H1 (cell line): Measurements from ENCODE around the gene CAPN10. TPM values are rescaled to one million over a fixed set of nuclear protein-coding genes. Genes with fewer than 3 reads are reported as not detected.

Experiments used
- RXRA ChIP-seq: IDR thresholded peaks from 2 replicates; pipeline ENCODE4 v1.6.1; 2011; ENCODE audit warnings: low read depth, mild to moderate bottlenecking, low read length, moderate library complexity; ENCODE audit not compliant: insufficient read depth
- polyA plus RNA-seq, 7 experiments: library from polyadenylated mRNA; depleted of rRNA in 3 of 7; stranded (reverse) in 5 of 7; unstranded in 2 of 7; fragments of >200 nt in 5 of 7; fragments of 200-250 nt in 2 of 7; gene quantifications; 1 replicate in 5 of 7; 2 replicates in 1 of 7; 4 replicates in 1 of 7; pipeline versions ENCODE4 v1.2.1 to v1.2.3, GENCODE V29; 2011 to 2013; ENCODE audit warnings: missing spikeins in 2 of 7, mixed read lengths in 2 of 7
- total RNA-seq: library from RNA; stranded (reverse); fragmentation: NEBNext Ultra II Directional; extraction: Animal tissue kit (Norgen Biotek cat#: 25700); gene quantifications from 2 replicates; pipeline ENCODE4 v1.2.1, GENCODE V29; 2021
- TF ChIP-seq, protein P1 (sequence below): fragments of 300-600 bp; sonication (generic); IDR thresholded peaks from 2 replicates; pipeline ENCODE4 v1.7.1; 2012; ENCODE audit warnings: low read length, moderate library complexity, mild to moderate bottlenecking, inconsistent platforms; ENCODE audit not compliant: insufficient replicate concordance

The CAPN10 gene
- total and polyA plus RNA-seq, 2 of the 8 experiments (the other 6 are each of a cell fraction or from before 2014, with no cell fraction given) = 30.7 to 39.8 TPM

DNA sequence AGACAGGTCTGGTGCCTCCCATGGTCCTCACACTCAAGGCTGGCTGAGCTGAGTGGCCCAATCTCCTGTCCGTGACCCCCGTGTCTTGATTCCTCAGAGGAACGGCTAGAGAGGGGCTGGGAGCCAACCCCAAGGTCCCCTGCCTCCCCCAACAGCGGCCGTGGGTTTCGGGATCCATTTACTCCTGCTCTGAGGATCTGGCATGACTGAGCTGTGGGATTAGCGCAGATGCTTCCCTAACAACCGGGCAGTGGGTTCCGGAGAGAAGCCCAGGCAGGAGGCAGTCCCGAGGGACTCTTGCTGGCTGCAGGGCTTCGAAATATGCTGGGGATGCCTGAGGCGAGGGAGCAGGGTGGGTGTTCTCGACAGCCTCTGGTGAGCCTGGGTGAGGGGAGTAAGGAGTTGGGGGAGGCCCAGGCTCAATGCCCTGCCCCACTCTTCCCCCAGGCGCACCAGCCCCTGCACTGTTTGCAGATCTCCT lies 57.7 kb downstream of the CAPN10 start (continued):
- TF ChIP-seq, protein P1, sequence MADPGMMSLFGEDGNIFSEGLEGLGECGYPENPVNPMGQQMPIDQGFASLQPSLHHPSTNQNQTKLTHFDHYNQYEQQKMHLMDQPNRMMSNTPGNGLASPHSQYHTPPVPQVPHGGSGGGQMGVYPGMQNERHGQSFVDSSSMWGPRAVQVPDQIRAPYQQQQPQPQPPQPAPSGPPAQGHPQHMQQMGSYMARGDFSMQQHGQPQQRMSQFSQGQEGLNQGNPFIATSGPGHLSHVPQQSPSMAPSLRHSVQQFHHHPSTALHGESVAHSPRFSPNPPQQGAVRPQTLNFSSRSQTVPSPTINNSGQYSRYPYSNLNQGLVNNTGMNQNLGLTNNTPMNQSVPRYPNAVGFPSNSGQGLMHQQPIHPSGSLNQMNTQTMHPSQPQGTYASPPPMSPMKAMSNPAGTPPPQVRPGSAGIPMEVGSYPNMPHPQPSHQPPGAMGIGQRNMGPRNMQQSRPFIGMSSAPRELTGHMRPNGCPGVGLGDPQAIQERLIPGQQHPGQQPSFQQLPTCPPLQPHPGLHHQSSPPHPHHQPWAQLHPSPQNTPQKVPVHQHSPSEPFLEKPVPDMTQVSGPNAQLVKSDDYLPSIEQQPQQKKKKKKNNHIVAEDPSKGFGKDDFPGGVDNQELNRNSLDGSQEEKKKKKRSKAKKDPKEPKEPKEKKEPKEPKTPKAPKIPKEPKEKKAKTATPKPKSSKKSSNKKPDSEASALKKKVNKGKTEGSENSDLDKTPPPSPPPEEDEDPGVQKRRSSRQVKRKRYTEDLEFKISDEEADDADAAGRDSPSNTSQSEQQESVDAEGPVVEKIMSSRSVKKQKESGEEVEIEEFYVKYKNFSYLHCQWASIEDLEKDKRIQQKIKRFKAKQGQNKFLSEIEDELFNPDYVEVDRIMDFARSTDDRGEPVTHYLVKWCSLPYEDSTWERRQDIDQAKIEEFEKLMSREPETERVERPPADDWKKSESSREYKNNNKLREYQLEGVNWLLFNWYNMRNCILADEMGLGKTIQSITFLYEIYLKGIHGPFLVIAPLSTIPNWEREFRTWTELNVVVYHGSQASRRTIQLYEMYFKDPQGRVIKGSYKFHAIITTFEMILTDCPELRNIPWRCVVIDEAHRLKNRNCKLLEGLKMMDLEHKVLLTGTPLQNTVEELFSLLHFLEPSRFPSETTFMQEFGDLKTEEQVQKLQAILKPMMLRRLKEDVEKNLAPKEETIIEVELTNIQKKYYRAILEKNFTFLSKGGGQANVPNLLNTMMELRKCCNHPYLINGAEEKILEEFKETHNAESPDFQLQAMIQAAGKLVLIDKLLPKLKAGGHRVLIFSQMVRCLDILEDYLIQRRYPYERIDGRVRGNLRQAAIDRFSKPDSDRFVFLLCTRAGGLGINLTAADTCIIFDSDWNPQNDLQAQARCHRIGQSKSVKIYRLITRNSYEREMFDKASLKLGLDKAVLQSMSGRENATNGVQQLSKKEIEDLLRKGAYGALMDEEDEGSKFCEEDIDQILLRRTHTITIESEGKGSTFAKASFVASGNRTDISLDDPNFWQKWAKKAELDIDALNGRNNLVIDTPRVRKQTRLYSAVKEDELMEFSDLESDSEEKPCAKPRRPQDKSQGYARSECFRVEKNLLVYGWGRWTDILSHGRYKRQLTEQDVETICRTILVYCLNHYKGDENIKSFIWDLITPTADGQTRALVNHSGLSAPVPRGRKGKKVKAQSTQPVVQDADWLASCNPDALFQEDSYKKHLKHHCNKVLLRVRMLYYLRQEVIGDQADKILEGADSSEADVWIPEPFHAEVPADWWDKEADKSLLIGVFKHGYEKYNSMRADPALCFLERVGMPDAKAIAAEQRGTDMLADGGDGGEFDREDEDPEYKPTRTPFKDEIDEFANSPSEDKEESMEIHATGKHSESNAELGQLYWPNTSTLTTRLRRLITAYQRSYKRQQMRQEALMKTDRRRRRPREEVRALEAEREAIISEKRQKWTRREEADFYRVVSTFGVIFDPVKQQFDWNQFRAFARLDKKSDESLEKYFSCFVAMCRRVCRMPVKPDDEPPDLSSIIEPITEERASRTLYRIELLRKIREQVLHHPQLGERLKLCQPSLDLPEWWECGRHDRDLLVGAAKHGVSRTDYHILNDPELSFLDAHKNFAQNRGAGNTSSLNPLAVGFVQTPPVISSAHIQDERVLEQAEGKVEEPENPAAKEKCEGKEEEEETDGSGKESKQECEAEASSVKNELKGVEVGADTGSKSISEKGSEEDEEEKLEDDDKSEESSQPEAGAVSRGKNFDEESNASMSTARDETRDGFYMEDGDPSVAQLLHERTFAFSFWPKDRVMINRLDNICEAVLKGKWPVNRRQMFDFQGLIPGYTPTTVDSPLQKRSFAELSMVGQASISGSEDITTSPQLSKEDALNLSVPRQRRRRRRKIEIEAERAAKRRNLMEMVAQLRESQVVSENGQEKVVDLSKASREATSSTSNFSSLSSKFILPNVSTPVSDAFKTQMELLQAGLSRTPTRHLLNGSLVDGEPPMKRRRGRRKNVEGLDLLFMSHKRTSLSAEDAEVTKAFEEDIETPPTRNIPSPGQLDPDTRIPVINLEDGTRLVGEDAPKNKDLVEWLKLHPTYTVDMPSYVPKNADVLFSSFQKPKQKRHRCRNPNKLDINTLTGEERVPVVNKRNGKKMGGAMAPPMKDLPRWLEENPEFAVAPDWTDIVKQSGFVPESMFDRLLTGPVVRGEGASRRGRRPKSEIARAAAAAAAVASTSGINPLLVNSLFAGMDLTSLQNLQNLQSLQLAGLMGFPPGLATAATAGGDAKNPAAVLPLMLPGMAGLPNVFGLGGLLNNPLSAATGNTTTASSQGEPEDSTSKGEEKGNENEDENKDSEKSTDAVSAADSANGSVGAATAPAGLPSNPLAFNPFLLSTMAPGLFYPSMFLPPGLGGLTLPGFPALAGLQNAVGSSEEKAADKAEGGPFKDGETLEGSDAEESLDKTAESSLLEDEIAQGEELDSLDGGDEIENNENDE = no peak
- no peak for TF ChIP-seq RXRA
